GM12878 (cell line): ENCODE data around the gene PRKAG2. TPM values are rescaled to one million over a fixed set of nuclear protein-coding genes. Genes with fewer than 3 reads are reported as not detected.

ENCODE experiments used
- CBX3 ChIP-seq: fragments of 200-600 bp; sonication (generic); IDR thresholded peaks from 2 replicates; pipeline ENCODE4 v1.6.1; 2016; ENCODE audit warnings: low read depth, borderline replicate concordance
- CTCF ChIP-seq, 3 experiments: IDR thresholded peaks in 2 of 3; conservative IDR thresholded peaks in 1 of 3; 2 replicates each; pipeline ENCODE4 v1.5.1; 2011; ENCODE audit warnings: low read depth in 3 of 3, low read length in 3 of 3, mild to moderate bottlenecking in 3 of 3, control low read depth in 2 of 3, moderate library complexity in 2 of 3, inconsistent platforms in 1 of 3, mixed read lengths in 1 of 3; ENCODE audit not compliant: control insufficient read depth in 2 of 3, insufficient read depth in 1 of 3; ENCODE audit errors: extremely low read depth in 1 of 3
- E2F8 ChIP-seq: fragments of 450-650 bp; IDR thresholded peaks from 2 replicates; pipeline ENCODE4 v1.6.1; 2018; ENCODE audit warnings: mild to moderate bottlenecking, low read depth, moderate library complexity; ENCODE audit not compliant: partially characterized antibody
- EP300 ChIP-seq, 2 experiments: fragments of 150-350 bp in 1 of 2; IDR thresholded peaks; 2 replicates each; pipeline ENCODE4 v1.6.1; 2011 to 2012; ENCODE audit warnings: low read depth in 2 of 2, low read length in 2 of 2, borderline replicate concordance in 1 of 2, improper control_type of control experiment in 1 of 2, inconsistent platforms in 1 of 2; ENCODE audit not compliant: control insufficient read depth in 1 of 2
- FOS ChIP-seq: IDR thresholded peaks from 3 replicates; pipeline ENCODE4 v1.6.1; 2011; ENCODE audit warnings: borderline replicate concordance; ENCODE audit not compliant: insufficient read length; ENCODE audit errors: extremely low read depth
- IKZF2 ChIP-seq, 2 experiments: fragments of 450-650 bp; IDR thresholded peaks; 2 replicates each; pipeline ENCODE4 v1.6.1; 2017; ENCODE audit warnings: mild to moderate bottlenecking in 2 of 2, moderate library complexity in 2 of 2
- MEF2B ChIP-seq: fragments of 450-650 bp; IDR thresholded peaks from 2 replicates; pipeline ENCODE4 v1.6.1; 2018; ENCODE audit warnings: mild to moderate bottlenecking, moderate library complexity; ENCODE audit not compliant: partially characterized antibody, poor library complexity, severe bottlenecking
- NR2C2 ChIP-seq: IDR thresholded peaks from 2 replicates; pipeline ENCODE4 v1.6.1; 2011; ENCODE audit warnings: borderline replicate concordance, low read depth; ENCODE audit not compliant: control insufficient read depth, insufficient read length
- SMC3 ChIP-seq: IDR thresholded peaks from 2 replicates; pipeline ENCODE4 v1.6.1; 2011; ENCODE audit warnings: low read length, improper control_type of control experiment, borderline replicate concordance
- USF2 ChIP-seq: IDR thresholded peaks from 2 replicates; pipeline ENCODE4 v1.6.1; 2011; ENCODE audit warnings: low read depth, low read length, improper control_type of control experiment, borderline replicate concordance
- ZBTB4 ChIP-seq: fragments of 450-650 bp; formaldehyde crosslinking; IDR thresholded peaks from 2 replicates; pipeline ENCODE4 v1.4.0; 2022; ENCODE audit warnings: mild to moderate bottlenecking, moderate library complexity
- polyA plus RNA-seq, 11 experiments: library from polyadenylated mRNA; depleted of rRNA in 4 of 11; unstranded in 6 of 11; stranded (reverse) in 5 of 11; fragments of >200 nt; fragmentation: Nextera tagmentation in 4 of 11; fragmentation: Illumina TruSeq in 1 of 11; extraction: Ambion mirVana in 4 of 11; extraction: Trizol in 1 of 11; gene quantifications; 1 replicate in 1 of 11; 2 replicates in 10 of 11; pipeline versions ENCODE4 v1.2.1 to v1.2.3, GENCODE V29; 2011 to 2016; ENCODE audit warnings: inconsistent platforms in 2 of 11, missing spikeins in 2 of 11, low read depth in 1 of 11
- total RNA-seq, 4 experiments: library from RNA; depleted of rRNA in 3 of 4; stranded (reverse); fragments of >200 nt in 3 of 4; fragmentation: Illumina TruSeq in 1 of 4; extraction: Trizol in 1 of 4; gene quantifications; 2 replicates each; pipeline versions ENCODE4 v1.2.1 to v1.2.3, GENCODE V29; 2013 to 2021

The PRKAG2 gene
- total and polyA plus RNA-seq, 10 of the 15 experiments (the other 5 are each of a cell fraction or from before 2014, with no cell fraction given): 3.4 to 8.9 (median 6.8) TPM

GRCh38 chr7:151754142-151754590 is 122.7 kb downstream of the PRKAG2 start (continued):
- no peak for TF ChIP-seq E2F8
- TF ChIP-seq NR2C2: no peak
- TF ChIP-seq IKZF2 (IDR thresholded peaks at IDR 0.05): no peak
- peak; percentile 97 for TF ChIP-seq MEF2B
- peak; percentile 36; the same call in 1 of the 2 replicates for TF ChIP-seq SMC3
- TF ChIP-seq EP300 (IDR thresholded peaks at IDR 0.05; ENCODE audit: borderline replicate concordance in 1 of 2, control insufficient read depth in 1 of 2, low read depth in 2 of 2, low read length in 2 of 2): no peak
- TF ChIP-seq FOS: no peak
- TF ChIP-seq ZBTB4 (CRISPR knock-in tag): no peak
- peak; percentile 68 to 81 (median 74) for TF ChIP-seq CTCF (IDR thresholded peaks at IDR 0.05 in 2 of 3, conservative IDR thresholded peaks at IDR 0.05 in 1 of 3; ENCODE audit: control insufficient read depth in 2 of 3, extremely low read depth in 1 of 3, insufficient read depth in 1 of 3, low read depth in 3 of 3, low read length in 3 of 3)
- TF ChIP-seq CBX3: no peak
- TF ChIP-seq USF2: no peak
